ENCODE results near the gene SLC2A2.

Gene SLC2A2

GRCh38 chr3:170966495-170966894 lies 60.0 kb downstream of the SLC2A2 start:
- DNase-seq (ENCODE audit: extremely low read depth, insufficient read length) = no peak
- Histone ChIP-seq H3K4me3 (replicated peaks; ENCODE audit: low read depth, low read length) (no peak overlapping the region), H3K36me3 (ENCODE audit: control insufficient read depth, insufficient read depth, low read length) (no peaks in the 10 kb centered on the region), H3K27me3 (replicated peaks; ENCODE audit: control insufficient read depth, insufficient read depth, low read length) (no peaks in the 10 kb centered on the region)
- TF ChIP-seq CTCF (IDR thresholded peaks at IDR 0.05; ENCODE audit: insufficient read depth, low read length, poor library complexity, severe bottlenecking) = no peak

GRCh38 chr3:170962411-170962810 lies 64.1 kb downstream of the SLC2A2 start:
- TF ChIP-seq CTCF (IDR thresholded peaks at IDR 0.05; ENCODE audit: insufficient read depth, low read length, poor library complexity, severe bottlenecking) = no peak
- Histone ChIP-seq H3K4me3 (replicated peaks; ENCODE audit: low read depth, low read length) (no peak overlapping the region), H3K27me3 (replicated peaks; ENCODE audit: control insufficient read depth, insufficient read depth, low read length) (no peaks in the 10 kb centered on the region), H3K36me3 (ENCODE audit: control insufficient read depth, insufficient read depth, low read length) (no peaks in the 10 kb centered on the region)
- no peak for DNase-seq (ENCODE audit: extremely low read depth, insufficient read length)

- peak; percentile 39 for TF ChIP-seq CTCF (IDR thresholded peaks at IDR 0.05; ENCODE audit: insufficient read depth, low read length, poor library complexity, severe bottlenecking)
- DNase-seq (ENCODE audit: extremely low read depth, insufficient read length) = no peak
- no peak overlapping the region for H3K4me3 ChIP-seq (replicated peaks; ENCODE audit: low read depth, low read length)
- H3K27me3 ChIP-seq (replicated peaks; ENCODE audit: control insufficient read depth, insufficient read depth, low read length) = no peaks in the 10 kb centered on the region
- H3K36me3 ChIP-seq (ENCODE audit: control insufficient read depth, insufficient read depth, low read length) = no peaks in the 10 kb centered on the region
Measured at GRCh38 chr3:170961616-170962400, 64.7 kb downstream of the SLC2A2 start.

GRCh38 chr3:170959457-170959856 lies 67.1 kb downstream of the SLC2A2 start:
- no peak for DNase-seq (ENCODE audit: extremely low read depth, insufficient read length)
- Histone ChIP-seq H3K4me3 (replicated peaks; ENCODE audit: low read depth, low read length) (no peak overlapping the region), H3K27me3 (replicated peaks; ENCODE audit: control insufficient read depth, insufficient read depth, low read length) (no peaks in the 10 kb centered on the region), H3K36me3 (ENCODE audit: control insufficient read depth, insufficient read depth, low read length) (no peaks in the 10 kb centered on the region)
- no peak for TF ChIP-seq CTCF (IDR thresholded peaks at IDR 0.05; ENCODE audit: insufficient read depth, low read length, poor library complexity, severe bottlenecking)

- Histone ChIP-seq H3K4me3 (replicated peaks; ENCODE audit: low read depth, low read length) (no peak overlapping the region), H3K27me3 (replicated peaks; ENCODE audit: control insufficient read depth, insufficient read depth, low read length) (no peaks in the 10 kb centered on the region), H3K36me3 (ENCODE audit: control insufficient read depth, insufficient read depth, low read length) (no peaks in the 10 kb centered on the region)
- no peak for TF ChIP-seq CTCF (IDR thresholded peaks at IDR 0.05; ENCODE audit: insufficient read depth, low read length, poor library complexity, severe bottlenecking)
- DNase-seq (ENCODE audit: extremely low read depth, insufficient read length) = no peak
Measured at GRCh38 chr3:170956647-170957046, 69.9 kb downstream of the SLC2A2 start.

All from GM06990 (cell line).